Central memory CD4-positive, alpha-beta T cell (primary cell): ENCODE data around the gene ALDOA.

ENCODE experiments used
- DNase-seq: peaks from one replicate; pipeline ENCODE4 v3.0.0; 2022

The ALDOA gene

DNA sequence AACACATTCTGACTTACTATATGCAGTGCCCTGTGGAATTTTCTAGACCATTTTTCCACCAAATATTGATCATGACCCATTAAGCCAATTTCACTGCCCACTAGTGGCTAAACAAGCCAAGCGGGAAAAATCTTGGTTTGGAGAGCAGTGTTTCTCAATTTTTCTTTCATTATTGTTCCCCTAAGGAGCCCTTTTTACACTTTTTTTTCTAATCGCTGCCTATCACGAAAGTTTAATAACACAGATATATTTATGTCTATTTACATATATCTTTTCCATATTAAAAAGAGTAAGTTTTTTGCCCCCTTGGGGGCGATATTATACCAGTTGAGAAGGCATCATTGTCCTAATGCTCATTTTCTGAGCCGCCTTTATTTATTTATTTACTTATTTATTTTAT, 23.7 kb upstream of the ALDOA start:
- peak; percentile 27 for DNase-seq

DNA sequence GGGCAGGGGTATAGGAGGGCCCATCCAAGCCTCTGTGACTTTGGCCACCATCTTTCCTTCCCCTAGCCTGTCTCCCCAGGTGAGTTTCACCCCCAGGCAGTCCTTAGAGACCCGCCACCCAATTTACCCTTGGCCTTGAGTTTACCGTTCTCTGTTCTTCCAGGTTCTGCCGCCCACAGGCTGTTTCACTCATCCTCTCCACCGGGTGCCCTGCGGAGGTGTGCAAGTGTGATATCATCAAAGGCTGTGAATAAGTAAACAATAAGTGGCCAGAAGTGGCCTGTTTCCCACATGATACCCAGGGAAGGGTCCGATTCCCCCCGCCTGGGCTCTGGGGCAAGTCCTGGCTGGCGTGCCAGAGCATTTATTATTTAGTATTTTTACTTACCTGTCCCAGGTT, 19.4 kb upstream of the ALDOA start:
- no peak for DNase-seq

DNA sequence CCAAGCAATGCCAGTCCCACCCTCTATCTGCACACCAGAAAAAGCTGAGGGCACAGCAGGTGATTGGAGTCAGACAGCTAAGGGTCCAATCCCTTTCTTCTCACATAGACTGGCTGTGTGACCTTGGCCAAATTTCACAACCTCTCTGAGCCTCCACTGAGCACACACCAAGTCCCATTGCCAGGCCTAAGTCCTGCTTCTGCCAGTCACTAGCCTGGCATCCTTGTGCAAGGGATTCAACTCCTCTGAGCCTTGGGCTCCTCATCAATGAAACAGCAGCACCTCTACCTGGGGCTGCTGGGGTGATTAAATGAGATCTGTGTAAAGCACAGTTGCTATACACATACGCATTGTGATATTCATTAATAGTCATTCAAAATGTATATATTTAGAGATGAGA, 19.0 kb upstream of the ALDOA start:
- no peak for DNase-seq

DNA sequence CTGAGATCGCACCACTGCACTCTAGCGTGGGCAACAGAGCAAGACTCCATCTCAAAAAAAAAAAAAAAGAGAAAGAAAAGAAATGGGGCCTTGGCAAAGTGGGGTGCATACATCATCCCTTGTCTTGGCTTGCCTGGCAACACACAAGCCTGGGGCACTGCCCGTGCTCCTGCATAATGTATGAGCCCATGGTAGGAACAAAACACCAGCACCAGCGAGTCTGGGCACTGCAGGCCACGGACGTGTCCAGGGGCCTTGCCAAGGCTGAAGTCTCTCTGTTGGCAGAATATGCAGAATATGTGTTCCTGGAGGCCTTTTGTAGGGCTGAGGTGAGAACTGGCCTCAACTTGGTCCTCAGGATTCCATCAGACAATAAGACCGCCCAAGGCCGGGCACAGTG, 15.7 kb upstream of the ALDOA start:
- no peak for DNase-seq

DNA sequence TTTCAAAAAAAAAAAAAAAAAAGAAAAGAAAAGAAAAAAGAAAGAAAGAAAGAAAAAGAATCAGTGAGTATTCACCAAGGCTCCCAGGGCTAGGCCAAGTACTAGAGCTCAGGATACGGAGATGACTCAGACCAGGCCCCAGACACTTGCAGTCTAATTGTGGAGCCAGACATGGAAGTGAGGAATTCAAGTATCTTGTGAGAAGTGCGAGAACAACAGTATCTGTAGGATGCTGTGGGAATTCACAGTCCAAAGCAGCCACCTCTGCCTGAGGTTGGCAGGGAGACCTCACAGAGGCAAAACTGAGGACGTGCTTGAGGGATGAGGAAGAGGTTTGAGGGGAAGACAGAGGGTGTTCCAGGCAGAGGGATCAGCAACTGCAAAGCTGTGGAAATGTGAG, 14.0 kb upstream of the ALDOA start:
- DNase-seq = no peak

DNA sequence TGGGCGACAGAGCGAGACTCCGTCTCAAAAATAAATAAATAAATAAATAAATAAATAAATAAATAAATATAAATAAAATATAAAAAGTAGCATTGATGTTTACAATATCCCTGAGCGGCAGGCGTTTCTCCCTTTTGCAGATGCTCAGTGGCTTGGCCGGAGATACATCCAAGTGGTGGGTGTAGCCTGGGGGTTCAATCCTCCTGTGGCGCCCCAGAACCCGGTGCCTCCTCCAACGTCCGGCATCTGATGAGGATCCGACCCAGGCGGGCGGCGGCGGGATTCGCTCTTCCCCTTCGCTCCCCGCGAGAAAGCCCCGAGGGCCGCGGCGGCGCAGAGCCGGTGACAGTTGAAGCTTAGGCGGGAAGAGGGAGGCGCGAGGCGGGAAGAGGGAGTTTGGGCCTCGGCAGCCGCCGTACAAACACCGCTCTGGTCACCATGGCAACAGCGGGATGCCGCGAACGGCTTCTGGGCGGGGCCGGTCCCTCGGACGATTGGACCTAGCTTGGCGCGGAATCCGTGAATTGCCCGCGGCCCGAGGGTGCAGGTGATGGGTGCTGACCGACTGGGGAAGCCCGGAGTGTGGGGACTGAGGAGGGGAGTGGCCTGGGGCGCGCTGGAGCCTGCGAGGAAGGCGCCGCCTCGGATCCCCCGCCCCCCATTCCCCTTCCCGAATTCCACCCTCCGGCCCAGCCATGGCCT, 12.7 kb upstream of the ALDOA start:
- peak; percentile 80 for DNase-seq

DNA sequence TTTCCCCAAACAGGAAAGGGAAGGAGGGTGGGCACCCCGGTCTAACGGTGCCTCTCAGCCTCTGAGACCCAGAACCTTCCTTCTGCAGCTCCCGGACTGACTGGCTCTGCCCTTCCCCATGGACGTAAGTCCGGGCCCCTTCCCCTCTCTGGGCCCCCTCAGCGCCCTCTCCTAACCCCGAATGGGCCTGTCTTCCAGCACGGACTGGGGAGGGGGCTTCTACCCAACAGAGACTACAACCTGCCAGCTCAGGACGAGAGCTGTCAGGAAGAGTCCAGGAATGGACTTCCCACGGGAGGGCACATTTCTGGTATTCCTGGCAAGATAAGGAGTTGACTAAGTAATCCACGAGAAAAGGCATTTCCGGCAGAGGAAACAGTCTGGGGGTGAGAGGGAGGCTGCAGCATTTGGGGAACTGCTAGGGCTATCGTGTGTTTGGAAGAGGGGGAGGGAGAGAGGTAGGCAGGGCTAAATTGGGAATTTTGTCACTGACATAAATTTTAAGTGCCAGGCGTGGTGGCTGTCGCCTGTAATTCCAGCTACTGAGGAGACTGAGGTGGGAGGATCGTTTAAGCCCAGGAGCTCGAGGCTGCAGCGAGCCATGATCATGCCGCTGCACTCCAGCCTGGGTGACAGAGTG, 12.1 kb upstream of the ALDOA start:
- DNase-seq = no peak

DNA sequence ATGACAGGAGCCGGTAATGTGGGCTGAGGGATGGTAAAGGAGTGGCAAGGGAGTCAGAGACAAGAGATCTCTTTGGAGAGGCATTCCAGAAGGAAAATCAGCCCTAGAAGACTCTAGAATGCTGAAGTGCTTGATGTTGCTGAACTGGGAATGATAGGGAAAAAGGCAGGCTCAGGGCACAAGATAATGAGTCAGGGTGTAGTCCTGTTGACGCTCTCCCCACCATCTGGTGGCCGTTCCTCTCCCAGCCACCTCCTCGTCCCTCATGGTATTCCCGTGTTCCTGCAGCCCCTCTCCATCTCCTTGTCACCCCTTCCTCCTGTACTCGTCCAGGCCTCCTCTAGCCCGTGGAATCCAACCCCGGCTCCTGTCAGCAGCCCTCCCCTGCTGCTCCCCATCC, 11.1 kb upstream of the ALDOA start:
- DNase-seq = no peak

DNA sequence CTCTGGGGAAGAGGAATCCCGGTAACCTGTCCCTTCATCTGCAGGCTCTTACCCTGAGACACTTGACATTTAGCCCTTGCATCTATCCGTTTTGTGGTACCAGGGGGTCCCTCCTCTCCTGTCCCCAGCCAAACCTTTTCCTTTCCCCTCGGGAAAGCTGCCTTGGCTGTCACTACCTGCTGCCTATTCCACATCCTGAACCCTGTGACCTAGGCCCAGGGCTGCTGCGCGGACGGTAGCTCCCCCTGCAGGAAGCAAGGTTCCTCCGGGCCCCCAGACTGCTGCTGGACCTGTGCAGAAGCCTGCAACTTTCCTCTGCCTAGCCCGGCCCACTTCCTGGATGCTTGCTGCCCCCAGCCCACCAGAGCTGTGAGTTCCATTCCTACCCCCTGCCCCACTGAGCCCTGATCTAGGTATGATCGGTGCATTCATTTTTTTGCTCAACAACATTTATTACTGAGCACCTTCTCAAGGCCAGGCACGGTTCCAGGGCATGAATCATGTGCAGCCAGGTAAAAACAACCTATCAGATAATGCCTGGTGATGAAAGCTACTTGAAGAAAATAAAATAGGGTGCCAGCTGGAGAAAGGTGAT, 10.5 kb upstream of the ALDOA start:
- peak; percentile 35 for DNase-seq

DNA sequence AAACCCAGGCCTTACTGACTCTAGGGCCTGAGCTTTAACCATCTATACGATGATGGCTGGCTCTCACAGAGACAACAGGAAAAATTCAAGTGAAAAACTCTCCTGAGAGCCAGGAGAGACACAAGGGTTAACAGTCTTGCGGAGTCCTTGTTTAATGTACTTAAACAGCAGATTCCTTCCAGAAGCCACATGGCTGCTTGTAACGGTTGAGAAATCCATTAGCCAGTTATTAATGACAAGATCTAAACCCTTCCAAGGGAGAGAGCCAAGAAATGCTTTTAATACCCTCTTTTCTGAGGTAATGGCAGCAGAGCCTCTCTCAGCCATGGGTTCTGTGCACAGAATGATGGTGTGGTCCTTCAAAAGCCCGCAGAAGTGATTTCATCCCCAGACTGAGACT, 5.2 kb upstream of the ALDOA start:
- no peak for DNase-seq

DNA sequence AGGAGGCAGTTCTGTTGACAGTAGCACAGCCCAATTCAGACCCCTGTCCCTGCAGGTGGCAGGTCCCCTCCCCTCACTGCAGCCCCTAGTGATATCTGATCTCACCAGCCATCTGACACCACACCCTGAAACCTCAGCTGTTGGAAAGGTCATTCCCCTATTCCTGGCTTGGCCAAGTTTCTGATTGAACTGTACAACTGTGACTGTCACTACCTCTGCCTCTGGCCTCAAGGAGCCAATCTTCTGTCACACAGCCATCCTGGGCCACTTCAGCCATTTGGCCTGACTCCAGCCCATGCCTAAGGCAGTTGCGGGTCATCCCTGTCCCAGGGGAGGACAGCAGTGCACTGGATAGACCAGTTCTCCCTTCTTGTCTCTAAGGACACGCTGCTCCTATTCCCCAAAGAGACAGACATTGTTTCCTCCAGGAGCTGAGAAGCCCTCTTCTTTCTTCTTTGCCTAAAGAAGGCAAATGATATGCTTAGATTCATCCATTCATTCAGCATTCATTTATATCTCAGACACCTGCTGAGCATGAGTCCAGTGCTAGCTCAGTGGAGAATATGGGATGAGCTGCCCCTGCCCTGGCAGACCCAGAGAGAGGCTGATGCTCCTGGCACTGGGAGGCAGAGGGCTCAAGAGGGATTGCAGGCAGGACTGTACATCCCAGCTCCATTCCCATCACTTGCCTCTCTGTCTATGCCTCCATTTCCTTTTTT, 4.6 kb upstream of the ALDOA start:
- no peak for DNase-seq

DNA sequence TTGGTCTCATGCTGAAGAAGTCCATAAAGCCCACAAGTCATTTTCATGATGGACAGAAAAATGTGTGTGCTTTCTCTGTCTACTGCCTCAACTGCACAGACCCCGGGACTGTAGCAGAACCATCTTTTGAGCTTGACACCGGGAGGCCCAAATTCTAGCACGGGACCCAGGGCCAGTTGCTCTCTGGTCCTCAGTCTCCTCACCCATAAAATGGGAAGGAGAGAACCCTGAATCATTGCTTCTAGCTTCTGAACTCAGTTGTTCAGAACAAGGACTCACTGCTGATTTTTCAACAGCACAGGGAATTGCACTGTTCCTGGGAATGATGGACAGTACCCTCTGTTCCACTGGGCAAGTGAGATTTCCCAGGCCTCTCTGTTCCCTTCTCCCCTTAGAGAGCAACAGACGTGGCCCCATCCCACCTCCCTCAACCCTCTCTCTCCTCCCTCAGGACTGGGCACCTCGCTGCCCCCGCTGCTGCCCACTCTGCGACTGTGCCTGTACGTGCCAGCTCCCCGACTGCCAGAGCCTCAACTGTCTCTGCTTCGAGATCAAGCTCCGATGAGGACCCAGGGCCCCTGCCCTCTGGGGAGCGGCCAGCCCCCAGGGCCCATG, 2.2 kb upstream of the ALDOA start:
- no peak for DNase-seq

DNA sequence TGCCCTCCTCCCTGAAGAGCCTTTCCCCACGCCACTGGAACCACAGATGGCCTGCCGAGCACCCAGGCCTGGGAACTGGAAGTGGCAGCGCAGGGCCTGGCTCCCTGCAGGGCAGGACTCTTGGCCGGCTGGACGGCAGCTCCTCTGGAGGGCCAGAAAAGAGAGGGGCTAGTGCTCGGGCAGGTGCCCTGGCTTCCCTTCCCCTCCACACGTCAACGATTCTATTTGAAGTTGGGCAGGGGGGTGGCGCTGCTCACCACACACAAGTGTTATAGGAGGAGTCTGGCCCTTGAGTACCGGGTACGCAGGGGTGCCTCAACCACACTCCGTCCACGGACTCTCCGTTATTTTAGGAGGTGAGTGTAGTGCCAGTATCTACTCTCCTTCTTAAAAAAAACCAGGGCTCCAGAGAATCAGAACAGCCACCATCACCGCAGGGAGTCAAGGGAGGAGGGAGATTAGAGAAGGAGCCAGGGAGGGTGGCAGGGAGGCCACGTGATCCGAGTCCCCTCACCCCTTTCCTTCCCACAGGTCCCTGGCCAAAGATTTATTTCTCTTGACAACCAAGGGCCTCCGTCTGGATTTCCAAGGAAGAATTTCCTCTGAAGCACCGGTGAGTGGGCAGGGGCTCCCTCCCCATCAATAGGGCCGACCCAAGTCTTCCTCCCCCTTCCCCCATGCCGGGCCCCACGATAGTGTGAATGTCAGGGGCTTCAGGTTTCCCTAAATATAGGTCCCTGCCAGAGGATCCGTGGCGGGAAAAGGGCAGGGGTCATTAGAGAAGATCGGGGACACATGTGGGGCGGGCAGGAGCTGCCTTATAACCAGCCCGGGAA, 1.4 kb upstream of the ALDOA start:
- DNase-seq = peak; percentile 64

DNA sequence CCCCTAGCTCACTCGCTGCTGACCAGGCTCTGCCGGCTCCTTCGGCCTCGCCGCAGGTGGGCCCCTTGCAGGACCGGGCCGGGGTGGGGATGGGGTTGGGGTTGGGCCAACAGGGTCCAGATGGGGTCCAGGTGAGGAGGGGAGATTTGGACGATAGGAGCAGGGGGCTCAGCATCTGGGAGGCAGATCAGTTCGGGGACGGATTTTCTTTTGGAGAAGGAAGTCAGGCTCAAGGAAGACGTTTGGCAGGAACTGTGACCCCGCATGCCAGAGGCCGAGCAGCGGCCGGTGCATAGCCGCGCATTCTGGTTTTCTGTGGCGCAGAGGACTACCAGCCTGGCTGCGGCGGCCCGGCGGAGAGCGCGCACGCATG, 845 bp upstream of the ALDOA start:
- no peak for DNase-seq

DNA sequence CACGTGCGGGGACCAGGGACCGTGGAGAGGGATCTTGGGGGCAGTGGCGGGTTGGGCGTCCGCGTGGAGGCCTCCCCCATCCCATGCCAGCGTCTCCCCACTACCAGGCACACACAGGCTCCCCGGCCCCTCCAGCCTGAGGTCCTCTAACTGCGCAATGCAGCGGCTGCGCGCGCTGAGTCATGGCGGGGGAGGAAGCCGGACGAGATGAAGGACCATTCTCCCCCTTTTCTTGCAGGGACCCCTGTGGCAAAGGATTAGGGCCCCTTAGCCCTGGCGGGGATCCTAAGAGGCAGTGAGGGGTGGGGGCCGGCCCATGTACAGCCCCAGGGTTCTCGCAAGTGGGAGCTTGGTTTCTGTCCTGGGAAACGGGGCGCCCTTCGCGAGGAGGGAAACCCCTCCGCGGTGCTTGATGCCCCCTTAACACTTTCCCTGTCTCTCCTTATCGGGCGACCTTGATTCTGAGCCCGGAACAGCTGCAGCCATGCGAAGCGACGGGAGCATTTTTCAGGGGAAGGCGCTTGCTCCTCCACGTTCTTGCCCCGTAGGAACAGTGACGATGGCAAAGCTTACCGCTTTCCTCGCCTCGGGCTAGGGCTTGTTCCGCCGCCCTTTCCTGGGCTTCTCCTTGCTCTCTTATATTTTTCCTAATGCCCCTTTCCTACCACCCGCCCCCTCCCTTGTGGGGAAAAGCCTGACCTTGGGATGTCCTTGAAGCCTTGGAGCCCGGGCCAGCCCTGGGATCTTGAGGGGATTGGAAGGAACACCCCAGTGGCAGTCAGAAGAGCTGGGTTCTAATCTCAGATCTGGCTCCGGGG, 592 bp downstream of the ALDOA start:
- DNase-seq = no peak

DNA sequence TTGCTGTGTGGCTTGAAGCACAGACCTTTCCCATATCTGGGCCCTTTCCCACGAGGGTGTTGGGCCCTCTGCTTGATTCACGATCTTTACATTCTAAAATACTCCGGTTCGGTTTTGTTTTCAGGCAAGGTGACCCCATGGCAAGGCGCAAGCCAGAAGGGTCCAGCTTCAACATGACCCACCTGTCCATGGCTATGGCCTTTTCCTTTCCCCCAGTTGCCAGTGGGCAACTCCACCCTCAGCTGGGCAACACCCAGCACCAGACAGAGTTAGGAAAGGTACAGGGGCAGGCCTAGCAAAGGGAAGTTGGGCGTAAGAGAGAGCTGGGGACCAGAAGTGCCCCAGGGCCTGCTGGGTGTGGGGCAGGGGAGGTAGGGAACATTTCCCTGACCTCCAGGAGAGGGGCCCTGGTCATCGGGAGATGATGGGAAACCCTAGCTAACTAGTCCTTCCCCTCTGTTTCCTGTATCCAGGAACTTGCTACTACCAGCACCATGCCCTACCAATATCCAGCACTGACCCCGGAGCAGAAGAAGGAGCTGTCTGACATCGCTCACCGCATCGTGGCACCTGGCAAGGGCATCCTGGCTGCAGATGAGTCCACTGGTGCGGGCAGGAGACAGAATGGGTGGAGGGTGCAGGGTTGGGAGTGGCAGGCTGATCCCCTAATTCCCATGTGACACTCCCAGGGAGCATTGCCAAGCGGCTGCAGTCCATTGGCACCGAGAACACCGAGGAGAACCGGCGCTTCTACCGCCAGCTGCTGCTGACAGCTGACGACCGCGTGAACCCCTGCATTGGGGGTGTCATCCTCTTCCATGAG, 1.4 kb downstream of the ALDOA start:
- DNase-seq = no peak

DNA sequence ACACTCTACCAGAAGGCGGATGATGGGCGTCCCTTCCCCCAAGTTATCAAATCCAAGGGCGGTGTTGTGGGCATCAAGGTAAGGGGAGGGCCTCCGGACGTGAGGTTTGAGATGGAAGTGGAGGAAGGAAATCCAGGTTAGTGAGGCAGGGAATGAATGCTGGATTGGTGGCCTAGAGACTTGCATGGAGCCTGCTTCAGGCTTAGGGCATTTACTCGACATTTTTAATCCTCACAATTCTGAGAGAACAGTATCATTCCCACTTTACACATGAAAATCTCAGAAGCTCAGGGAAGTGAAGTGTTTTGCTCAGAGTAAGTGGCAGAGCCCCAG, 2.0 kb downstream of the ALDOA start:
- no peak for DNase-seq

DNA sequence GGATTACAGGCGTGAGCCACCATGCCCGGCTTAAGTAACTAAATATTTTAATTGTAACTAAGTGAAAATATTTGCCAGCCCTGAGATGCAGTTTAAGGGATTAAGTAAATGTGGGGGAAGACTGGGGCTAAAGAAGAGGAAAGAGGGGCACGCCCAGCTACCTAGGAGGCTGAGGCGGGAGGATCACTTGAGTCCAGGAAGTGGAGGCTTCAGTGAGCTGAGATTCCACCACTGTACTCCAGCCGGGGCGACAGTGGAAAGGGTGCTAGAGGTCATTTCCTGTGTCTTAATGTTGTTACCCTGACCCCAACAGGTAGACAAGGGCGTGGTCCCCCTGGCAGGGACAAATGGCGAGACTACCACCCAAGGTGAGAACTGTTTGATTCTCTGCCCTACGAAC, 2.8 kb downstream of the ALDOA start:
- DNase-seq = no peak

DNA sequence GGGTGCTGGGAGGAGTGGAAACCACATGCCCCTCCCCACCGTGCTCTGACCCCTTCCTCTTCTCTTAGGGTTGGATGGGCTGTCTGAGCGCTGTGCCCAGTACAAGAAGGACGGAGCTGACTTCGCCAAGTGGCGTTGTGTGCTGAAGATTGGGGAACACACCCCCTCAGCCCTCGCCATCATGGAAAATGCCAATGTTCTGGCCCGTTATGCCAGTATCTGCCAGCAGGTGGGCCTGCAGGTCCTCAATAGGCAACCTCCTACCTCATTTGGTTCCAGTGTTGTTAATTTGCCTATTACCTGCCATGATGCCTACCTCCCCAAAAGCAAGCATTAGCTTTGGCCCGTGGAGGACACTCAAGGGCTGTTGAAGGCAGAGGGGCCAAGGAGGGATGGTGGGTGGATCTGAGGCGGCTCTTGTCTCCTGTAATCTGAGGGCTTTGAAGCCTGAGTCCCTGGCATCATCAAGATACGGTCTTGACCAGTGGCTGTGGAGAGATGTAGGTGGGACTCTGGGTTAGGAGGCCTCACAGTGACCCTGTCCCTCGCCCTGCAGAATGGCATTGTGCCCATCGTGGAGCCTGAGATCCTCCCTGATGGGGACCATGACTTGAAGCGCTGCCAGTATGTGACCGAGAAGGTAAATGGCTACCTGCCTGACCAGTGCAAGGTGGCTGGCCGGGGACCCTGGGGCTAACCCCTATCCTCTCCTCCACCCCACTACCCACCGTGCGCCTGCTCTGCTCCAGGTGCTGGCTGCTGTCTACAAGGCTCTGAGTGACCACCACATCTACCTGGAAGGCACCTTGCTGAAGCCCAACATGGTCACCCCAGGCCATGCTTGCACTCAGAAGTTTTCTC, 3.4 kb downstream of the ALDOA start:
- peak; percentile 59 for DNase-seq
